Activated T-helper 1 cell treated with anti-CD3 and anti-CD28 coated beads, Interleukin-2, amount 50 U/mL, for 16 hours (primary cell): ENCODE results near the gene PTGIS.

Source experiments
- DNase-seq, 2 donors: peaks; one replicate each; pipeline ENCODE4 v3.0.0-alpha.2; 2020; ENCODE audit warnings: low read depth in 1 of 2, low spot score in 1 of 2

PTGIS gene

DNA sequence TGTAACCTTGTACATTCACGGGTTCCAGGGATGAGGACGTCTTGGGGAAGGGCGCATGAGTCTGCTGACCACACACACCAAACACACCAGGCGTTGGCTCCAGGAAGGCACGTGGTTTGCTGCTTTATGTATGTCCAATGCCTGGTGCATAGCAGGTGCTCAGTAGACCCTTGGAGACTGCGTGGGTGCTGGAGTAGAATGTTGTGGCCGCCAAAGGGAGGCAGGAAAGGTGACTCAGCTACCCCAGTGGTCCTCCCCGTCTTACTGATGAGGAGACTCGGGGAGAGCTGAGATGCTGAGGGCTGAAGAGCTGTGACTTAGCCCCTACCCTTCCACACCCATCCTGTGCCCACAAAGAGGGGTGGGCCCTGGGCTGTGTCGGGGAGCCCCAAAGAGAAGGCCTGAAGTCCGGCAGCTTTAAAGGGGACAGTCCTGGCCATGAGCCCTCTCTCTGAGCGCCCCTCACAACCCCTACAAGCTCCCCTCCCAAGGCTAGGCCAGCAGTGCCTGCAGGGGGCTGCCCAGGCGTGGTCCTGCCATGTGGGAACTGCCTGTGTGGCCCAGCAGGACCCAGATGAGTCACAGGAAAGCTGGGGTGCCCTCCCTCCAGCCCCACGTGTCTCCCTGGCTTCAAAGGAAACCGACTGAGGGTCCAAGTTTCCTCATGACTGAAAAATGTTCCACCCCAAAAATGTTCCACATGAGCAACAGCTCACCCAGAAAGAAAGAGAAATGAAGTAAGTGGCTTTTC is 28.0 kb upstream of the PTGIS start:
- peak in 1 of 2 donors; percentile 27 for DNase-seq

DNA sequence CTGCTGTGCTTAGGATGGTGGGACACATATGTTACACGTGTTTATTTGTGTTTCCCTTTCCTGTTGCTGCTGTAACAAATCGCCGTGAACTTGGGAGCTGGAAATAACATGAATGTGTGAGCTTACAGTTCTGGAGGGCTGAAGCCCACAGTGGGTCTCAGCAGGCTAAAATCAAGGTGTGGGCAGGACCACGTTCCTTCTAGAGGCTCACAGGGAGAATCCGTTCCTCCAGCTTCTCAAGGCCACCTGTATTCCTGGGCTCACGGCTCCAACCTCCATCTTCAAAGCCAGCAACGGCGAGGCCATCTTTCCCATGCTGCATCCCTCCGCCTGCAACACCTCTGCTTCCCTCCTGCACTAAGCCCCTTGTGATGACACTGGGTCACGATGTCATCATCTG is 27.4 kb upstream of the PTGIS start:
- no peak for DNase-seq

DNA sequence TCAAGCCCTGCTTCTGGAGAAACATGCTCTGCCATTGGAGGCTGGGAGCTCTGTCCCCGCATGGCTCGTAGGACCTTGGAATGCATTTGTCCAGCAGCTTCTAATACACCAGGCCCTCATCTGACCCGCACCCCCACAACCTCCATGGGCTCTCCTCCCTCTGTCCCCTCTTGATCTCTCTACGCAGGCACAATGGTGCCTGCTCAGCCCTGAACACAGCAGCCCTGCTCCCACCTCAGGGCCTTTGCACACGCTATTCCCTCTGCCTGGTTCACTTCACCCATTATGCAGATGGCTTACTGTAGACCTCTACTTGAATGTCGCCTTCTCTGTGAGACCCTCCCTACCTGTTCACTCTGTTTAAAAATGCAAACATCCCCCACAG is 27.0 kb upstream of the PTGIS start:
- no peak for DNase-seq

DNA sequence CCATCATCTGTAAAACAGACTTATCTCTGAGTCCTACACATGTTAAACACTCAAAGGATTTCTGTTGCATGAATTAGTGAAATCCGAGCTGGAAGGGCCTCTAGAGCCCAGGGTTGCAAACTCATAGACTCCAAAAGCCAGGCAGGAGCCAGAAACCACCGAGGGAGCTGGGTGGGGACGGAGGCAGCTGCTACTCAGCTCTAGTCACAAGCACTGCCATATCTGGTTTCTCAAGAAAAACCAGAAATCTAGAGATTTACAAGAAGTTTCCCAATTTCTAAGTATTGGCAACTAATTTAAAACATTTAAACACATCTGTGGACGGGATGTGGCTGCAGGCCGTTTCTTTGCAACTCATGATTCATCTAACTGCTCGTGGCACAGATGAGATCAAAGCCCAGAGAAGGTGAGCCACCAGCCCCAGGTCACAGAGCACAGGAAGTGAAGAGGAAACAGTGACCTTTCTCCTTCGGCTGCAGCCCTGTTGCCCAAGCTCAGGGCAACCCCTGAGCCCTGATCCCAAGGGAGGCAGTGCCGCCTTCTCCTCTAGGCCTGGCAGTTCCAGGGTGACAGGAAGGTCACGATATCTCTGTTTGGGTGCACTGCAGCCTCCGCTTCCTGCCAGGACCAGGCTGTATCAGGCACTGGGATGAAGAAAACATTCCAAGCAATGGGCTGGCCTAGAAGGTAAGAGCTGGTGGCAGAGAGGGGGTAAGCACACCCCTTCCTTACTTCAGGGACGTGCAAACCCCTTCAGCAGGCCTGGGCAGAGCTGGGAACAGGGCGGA is 26.4 kb upstream of the PTGIS start:
- peak in 1 of 2 donors; percentile 42 for DNase-seq

DNA sequence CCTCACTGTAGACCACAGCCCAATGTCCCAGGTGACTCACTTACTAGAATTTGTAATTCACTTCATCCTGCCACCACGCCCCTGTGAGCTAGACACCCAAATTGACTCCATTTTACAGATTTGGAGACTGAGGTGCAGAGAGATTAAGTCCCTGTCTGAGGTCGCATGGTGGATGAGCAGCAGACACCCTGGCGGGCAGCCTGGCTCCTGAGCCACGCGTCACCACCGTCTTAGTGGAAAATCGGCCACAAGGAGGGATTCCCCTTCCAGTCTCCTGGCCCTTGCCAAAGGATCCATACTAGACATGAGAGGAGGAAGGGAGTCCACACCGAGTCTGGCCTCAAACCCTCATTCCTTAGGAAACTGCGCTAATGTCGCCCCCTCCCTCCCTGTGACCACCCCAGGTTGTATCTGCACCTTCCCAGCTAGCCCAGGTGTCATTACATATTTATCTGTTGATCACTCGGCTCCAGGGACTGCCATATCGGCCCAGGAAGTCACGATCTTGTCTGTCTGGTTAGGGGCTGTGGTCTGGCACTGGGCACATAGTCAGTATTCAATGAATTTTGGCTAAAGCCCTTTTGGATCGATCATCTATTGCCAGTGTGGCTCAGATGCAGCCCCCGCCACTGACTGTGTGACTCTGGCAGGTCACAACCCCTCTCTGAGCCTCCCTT is 25.7 kb upstream of the PTGIS start:
- no peak for DNase-seq

DNA sequence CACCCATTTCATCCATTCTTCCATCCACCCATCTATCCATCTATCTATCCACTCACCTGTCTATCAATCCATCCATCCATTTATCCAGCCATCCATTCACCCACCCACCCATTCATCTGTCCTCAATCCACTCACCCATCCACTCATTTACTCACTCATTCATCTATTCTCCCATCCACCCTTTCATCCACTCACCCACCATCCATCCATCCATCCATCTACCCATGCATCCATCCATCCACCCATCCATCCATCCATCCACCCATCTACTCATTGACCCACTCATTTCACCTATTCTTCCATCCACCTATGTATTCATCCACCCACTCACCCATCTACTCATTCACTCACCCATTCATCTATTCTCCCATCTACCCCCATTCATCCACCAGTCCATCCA is 24.2 kb upstream of the PTGIS start:
- no peak for DNase-seq

DNA sequence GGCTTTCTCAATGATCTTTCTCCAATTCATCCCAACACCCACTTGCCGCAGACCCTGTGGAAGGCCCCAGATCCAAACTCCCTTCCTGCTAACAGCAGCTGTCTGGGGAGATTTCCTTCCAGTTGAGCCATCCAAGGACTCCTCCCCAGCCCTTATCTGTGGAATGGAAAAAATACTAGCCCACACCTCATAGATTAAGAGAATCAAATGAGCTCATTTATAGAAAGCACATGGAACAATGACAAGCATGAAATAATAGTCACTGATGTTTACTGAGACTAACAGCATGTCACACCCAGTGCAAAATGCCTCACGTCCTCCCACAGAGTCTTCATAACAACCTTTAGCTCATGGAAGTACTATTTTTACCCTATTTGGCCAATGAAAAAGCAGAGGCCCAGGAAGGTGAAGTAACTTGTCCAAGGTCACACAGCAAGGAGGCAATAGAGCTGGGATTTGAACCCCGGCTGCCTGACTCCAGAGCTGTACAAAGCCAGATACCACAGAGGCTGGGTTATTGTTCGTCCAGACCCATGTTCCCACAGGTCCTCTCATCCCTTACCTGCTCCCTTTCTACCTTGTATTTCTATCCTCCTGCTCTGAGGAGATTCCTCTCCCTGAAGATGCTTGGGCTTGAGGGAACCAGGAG is 23.4 kb upstream of the PTGIS start:
- no peak for DNase-seq

DNA sequence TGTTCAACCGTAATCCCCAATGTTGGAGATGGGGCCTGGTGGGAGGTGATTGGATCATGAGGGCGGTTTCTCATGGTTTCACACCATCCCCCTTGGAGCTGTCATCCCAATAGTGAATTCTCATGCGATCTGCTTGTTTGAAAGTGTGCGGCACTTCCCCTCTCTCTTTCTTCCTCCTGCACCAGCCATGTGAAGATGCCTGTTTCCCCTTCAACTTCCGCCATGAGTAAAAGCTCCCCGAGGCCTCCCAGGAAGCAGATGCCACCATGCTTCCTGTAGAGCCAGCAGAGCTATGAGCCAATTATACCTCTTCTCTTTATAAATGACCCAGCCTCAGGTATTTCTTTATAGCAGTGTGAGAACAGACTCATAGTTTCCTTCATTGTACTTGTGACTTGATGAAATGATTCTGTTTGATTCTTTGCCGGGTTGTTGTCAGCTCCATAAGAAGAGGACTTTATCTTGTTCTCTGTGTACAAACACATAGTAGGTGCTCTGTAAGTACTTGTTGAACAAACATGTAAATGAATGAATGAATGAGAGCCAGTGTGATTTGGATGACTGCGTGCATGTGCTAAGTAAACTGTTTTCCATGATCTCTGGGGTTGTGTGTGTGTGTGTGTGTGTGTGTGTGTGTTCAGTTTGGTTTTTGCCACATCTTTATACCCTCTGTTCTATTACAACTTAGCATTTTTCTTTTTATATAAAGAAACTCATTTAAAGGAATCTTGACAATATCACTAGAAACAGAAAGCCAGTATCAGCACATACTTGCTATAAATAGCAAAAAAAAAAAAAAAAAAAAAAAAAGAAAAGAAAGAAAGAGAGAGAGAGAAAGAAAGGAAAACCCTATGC is 22.5 kb upstream of the PTGIS start:
- DNase-seq: no peak

DNA sequence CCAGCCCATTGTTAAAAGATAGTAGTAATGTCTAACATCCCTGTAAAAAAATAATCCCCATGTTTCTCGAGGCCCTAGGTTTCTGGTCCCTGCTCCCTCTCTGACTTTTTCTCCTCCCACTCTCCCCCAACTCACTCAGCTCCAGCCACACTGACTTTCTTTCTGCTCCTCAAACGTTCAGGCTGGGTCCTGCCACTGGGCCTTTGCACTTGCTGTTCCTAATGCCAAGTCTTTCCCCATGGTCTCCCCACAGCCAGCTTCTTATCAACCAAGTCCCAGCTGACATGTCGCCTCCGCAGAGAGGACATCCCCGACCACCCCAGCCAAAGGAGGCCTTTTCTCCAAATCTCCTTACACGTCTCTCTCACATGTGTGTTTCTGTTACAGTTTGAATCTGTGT is 21.8 kb upstream of the PTGIS start:
- no peak for DNase-seq

DNA sequence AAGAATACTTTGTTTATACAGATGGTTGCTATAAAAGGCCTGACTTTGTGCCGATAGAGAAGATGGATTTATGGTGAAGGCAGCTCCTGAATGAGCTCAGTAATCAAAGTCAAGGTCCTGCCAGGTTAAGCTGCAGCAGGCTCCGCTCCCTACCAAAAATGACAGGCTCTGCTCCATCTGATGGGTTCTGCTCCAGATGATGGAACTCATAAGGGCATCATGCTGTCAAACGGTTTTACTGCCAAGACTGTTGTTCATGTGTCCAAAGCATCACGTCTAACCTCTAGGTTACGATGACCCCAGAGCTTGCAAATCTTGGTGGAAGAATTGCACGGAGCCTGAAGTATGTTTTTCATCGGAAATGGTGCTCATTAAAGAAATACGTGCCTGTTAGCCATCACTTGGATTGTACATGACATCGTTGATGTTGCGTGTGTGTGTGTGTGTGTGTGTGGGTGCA is 19.2 kb upstream of the PTGIS start:
- DNase-seq: no peak

DNA sequence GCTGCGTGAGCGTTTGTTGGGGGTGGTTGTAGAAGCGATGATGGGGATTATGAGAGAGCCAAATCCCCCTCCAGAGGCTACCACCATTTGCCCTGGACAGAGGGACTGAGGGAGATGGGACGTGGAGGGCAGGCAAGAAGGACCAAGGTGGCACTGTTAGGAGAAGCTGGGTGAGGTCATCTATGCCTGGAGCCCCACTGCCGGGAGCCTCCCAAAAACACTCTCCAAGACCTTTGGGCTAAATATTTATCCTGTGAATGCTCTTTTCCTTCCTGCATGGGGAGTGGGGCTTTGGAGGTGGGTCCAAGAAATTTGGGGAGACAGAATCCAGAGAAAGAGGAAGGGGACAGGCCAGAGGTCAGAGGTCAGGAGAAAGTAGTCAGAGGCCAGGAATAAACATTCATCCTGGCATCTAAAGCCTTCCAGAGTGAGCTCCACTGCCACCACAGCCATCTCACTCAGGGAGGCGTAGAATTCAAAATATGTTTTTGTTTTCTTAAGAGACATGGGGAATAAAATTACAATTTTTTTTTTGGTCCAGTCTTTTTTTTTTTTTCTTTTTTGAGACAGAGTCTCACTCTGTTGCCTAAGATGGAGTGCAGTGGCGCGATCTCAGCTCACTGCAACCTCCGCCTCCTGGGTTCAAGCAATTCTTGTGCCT is 17.8 kb upstream of the PTGIS start:
- DNase-seq: no peak

DNA sequence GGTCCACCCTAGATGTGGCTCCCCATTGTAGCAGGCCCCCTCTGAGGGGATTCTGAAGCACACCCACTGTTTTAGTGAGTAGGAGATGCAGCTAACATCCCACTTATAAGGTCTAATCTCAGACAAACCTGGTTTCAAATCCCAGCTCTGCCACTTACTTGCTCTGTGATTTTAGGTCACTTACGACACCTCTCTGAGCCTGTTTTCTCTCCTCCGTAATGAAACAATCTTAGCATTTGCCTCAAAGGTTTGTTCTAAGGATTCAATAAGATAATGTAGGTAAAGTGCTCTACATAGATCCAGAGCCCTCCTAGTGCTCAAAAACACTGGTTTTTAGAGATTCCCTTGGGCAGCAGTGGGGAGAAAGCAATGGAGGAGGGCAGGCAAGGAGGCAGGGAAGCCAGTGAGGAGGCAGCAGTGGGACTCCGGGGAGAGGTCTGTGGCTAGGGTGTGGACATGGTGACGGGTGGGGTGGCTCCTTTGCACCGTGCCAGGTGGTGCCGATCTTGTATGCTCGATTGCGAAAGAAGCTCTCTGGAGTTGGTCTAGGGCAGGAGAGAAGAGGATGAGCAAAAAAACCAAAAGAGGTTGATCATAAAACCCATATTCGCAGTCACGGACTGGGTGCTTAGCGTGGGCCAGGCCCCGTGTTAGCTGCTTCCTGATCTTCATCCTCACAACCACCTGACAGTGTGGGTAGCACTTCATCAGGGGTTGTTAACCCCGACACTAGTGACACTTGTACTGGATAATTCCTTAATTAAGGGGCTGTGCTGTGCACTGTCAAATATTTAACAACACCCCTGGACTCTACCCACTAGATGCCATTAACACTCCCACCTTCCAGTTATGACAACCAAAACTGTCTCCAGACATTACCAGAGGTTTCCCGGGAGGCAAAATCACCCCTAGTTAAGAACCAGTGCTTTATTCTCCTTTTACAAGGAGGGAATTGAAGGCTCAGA is 16.8 kb upstream of the PTGIS start:
- DNase-seq: no peak

DNA sequence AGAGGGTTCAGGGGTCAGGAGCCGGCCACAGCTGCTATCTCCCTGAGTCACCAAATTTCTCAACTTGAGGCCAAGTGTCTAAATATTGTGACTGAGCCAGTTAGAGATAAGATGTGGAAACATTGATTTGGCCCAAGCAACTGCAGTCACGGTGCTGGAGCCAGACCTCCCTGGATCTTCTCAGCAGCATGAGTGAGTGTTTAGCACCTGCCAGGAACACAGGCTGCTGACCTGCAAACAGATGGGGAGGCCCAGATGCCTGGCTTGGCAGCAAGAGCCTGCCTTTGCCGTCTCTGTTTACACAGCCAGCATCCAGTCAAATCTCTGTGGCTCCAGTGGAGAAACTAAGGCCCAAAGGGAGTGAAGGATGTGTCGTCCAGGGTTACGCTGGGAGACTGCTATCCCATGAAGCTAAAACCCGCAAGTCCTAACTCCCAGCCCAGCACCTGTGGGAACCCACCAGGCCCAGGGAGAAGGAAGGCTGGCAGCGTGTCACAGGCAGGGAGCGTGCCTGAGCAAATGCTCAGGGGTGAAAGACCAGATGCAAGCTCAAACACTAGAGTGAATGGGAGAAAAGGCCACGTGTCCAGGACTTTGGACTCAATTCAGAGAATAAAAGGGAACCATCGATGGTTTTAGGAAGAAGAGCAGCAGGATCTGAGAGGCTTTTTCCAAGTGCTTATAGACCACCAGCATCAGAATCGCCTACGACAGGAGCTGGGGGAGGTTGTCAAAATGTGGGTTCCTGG is 15.9 kb upstream of the PTGIS start:
- DNase-seq: no peak

DNA sequence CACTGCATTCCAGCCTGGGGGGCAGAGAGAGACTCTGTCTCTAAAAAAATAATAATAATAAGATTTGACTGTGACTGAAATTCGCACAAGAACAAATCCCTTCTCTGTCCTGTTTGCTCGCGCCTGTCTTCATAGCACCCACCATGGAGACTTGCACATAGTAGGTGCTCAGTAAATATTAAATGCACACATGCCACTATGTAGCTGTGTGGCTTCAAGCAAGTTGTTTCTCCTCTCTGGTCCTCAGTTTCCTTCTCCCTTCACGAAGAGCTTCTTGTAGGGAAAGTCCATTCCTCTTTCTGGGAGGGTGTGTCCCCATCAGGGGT is 15.4 kb upstream of the PTGIS start:
- DNase-seq: no peak

DNA sequence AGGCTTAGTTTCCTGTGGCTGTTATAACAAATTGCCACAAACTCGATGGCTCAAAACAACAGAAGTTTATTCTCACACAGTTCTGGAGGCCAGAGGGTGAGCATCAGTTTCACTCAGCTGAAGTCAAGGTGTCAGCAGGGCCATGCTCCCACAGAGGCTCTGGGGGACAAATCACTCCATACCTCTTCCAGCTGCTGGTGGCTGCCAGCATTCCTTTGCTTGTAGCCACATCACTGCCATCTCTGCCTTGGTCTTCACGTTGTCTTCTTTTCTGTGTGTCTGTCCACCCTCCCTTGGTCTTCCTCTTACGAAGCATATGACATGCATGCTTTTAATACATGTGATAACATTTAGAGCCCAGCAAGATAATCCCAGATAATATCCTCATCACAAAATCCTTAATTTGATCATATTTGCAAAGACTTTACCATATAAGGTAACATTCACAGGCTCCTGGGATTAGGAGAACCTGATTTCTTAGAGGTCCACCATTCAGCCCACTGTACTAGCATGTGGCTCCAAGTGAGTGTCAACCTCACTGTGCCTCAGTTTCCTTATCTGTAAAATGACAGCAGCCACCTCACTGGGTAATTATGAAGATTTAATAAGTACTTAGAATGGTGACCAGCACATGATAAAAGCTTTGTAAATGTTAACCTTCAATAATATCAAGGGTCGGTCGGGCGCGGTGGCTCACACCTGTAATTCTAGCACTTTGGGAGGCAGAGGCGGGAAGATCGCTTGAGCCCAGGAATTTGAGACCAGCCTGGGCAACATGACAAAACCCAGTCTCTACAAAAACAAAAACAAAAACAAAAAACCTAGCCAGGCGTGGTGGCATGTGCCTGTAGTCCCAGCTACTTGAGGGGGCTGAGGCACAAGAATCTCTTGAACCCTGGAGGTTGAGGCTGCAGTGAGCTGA is 14.7 kb upstream of the PTGIS start:
- no peak for DNase-seq

DNA sequence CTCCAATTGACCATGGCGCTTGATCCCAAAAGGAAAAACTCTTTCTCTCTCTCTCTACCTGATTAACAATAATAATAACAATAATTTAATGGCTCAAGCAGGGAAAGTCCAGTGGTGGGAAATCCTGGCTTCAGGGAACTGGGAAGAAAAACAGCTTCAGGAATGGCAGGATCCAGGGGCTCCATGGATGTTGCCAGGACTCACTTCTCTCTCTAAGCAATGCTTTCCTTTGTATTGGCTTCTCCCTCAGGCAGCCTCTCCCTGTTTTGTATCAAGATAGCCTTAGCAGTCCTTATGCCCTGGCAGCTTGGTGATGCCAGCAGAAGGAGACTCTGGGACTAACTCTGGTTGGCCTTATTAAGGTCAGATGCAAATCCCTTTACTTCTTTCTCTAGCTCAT is 13.5 kb upstream of the PTGIS start:
- no peak for DNase-seq

DNA sequence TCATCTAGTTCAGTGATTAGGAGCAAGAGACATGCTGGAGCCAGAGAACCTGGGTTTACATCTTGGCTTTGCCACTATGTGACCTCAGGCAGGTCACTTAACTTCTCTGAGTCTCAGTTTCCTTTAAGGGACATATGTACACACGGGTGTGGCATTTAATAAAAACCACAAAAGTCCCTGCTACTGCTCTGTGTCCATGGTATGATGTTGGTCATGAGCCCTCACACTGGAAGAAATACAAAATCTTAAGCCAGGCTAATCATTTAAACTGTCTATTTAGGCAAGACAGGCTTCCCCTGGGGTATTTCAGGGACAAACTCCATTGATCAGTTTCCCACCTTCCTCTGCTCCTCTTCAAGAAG is 12.9 kb upstream of the PTGIS start:
- DNase-seq: no peak
